ENCODE data around the gene GFOD1. TPM values are rescaled to one million over a fixed set of nuclear protein-coding genes. Genes with fewer than 3 reads are reported as not detected.
"Not testable (repeated sequence)": the region's sequence is repeated elsewhere in the genome, so short reads cannot be mapped to it uniquely, and the experiment has no call there.

GFOD1 gene
- total RNA-seq, 3 donors from 2014 or later, result 25.5 to 39.0 (median 38.1) TPM

- Mint-ChIP-seq H3K4me1 (ENCODE audit: low read depth) (peaks cover 56% of the 10 kb centered on the region), H3K27me3 (ENCODE audit: low read depth) (no peaks in the 10 kb centered on the region), H3K9me3 (no peaks in the 10 kb centered on the region), H3K36me3 (ENCODE audit: insufficient read depth) (peaks cover 6% of the 10 kb centered on the region), H3K4me3 (peak overlapping the region; percentile 47)
- ATAC-seq (peak; percentile 59 to 64), DNase-seq (peak; percentile 37)
Measured at GRCh38 chr6:13453771-13454251, 33.6 kb downstream of the GFOD1 start.

- H3K9me3 Mint-ChIP-seq, result no peaks in the 10 kb centered on the region
- H3K4me1 Mint-ChIP-seq (ENCODE audit: low read depth), result peaks cover 56% of the 10 kb centered on the region
- DNase-seq (no peak), ATAC-seq (no peak)
- H3K27me3 Mint-ChIP-seq (ENCODE audit: low read depth), result no peaks in the 10 kb centered on the region
- H3K4me3 Mint-ChIP-seq, result no peak overlapping the region
- H3K36me3 Mint-ChIP-seq (ENCODE audit: insufficient read depth), result peaks cover 6% of the 10 kb centered on the region
Measured at GRCh38 chr6:13453153-13453552, 34.2 kb downstream of the GFOD1 start.

- no peak for DNase-seq
- H3K4me3 Mint-ChIP-seq, result no peak overlapping the region
- peaks cover 6% of the 10 kb centered on the region for H3K36me3 Mint-ChIP-seq (ENCODE audit: insufficient read depth)
- H3K27me3 Mint-ChIP-seq (ENCODE audit: low read depth), result no peaks in the 10 kb centered on the region
- no peaks in the 10 kb centered on the region for H3K9me3 Mint-ChIP-seq
- H3K4me1 Mint-ChIP-seq (ENCODE audit: low read depth), result peaks cover 56% of the 10 kb centered on the region
- no peak for ATAC-seq
Measured at GRCh38 chr6:13452346-13453117, 34.9 kb downstream of the GFOD1 start.

- no peak for DNase-seq
- H3K36me3 Mint-ChIP-seq (ENCODE audit: insufficient read depth), result peaks cover 7% of the 10 kb centered on the region
- no peaks in the 10 kb centered on the region for H3K27me3 Mint-ChIP-seq (ENCODE audit: low read depth)
- no peak for ATAC-seq
- no peaks in the 10 kb centered on the region for H3K9me3 Mint-ChIP-seq
- peaks cover 46% of the 10 kb centered on the region for H3K4me1 Mint-ChIP-seq (ENCODE audit: low read depth)
- H3K4me3 Mint-ChIP-seq, result no peak overlapping the region
Measured at GRCh38 chr6:13451181-13451895, 36.1 kb downstream of the GFOD1 start.

GRCh38 chr6:13450628-13451027 is 36.8 kb downstream of the GFOD1 start:
- Mint-ChIP-seq H3K9me3 (no peaks in the 10 kb centered on the region), H3K27me3 (ENCODE audit: low read depth) (no peaks in the 10 kb centered on the region), H3K4me1 (ENCODE audit: low read depth) (peaks cover 46% of the 10 kb centered on the region), H3K4me3 (no peak overlapping the region), H3K36me3 (ENCODE audit: insufficient read depth) (peaks cover 8% of the 10 kb centered on the region)
- no peak for ATAC-seq
- no peak for DNase-seq

- peaks cover 28% of the 10 kb centered on the region for H3K4me1 Mint-ChIP-seq (ENCODE audit: low read depth)
- no peak overlapping the region for H3K4me3 Mint-ChIP-seq
- no peaks in the 10 kb centered on the region for H3K27me3 Mint-ChIP-seq (ENCODE audit: low read depth)
- H3K36me3 Mint-ChIP-seq (ENCODE audit: insufficient read depth), result peaks cover 8% of the 10 kb centered on the region
- DNase-seq (no peak), ATAC-seq (no peak)
- no peaks in the 10 kb centered on the region for H3K9me3 Mint-ChIP-seq
Measured at GRCh38 chr6:13447949-13448724, 39.3 kb downstream of the GFOD1 start.

- Mint-ChIP-seq H3K27me3 (ENCODE audit: low read depth) (no peaks in the 10 kb centered on the region), H3K36me3 (ENCODE audit: insufficient read depth) (peaks cover 9% of the 10 kb centered on the region), H3K9me3 (no peaks in the 10 kb centered on the region), H3K4me3 (no peak overlapping the region), H3K4me1 (ENCODE audit: low read depth) (peaks cover 21% of the 10 kb centered on the region)
- DNase-seq (no peak), ATAC-seq (no peak)
Measured at GRCh38 chr6:13446381-13446780, 41.0 kb downstream of the GFOD1 start.

- no peaks in the 10 kb centered on the region for H3K9me3 Mint-ChIP-seq
- peaks cover 23% of the 10 kb centered on the region for H3K4me1 Mint-ChIP-seq (ENCODE audit: low read depth)
- no peak overlapping the region for H3K4me3 Mint-ChIP-seq
- DNase-seq (no peak), ATAC-seq (no peak)
- no peaks in the 10 kb centered on the region for H3K27me3 Mint-ChIP-seq (ENCODE audit: low read depth)
- H3K36me3 Mint-ChIP-seq (ENCODE audit: insufficient read depth), result peaks cover 9% of the 10 kb centered on the region
Measured at GRCh38 chr6:13445744-13446115, 41.7 kb downstream of the GFOD1 start.

- DNase-seq, result no peak
- peaks cover 23% of the 10 kb centered on the region for H3K4me1 Mint-ChIP-seq (ENCODE audit: low read depth)
- H3K4me3 Mint-ChIP-seq, result no peak overlapping the region
- H3K27me3 Mint-ChIP-seq (ENCODE audit: low read depth), result no peaks in the 10 kb centered on the region
- ATAC-seq, result peak in 1 of 2 donors; percentile 46
- H3K9me3 Mint-ChIP-seq, result no peaks in the 10 kb centered on the region
- H3K36me3 Mint-ChIP-seq (ENCODE audit: insufficient read depth), result peaks cover 6% of the 10 kb centered on the region
Measured at GRCh38 chr6:13445005-13445743, 42.2 kb downstream of the GFOD1 start.

- H3K9me3 Mint-ChIP-seq, result no peaks in the 10 kb centered on the region
- peaks cover 6% of the 10 kb centered on the region for H3K36me3 Mint-ChIP-seq (ENCODE audit: insufficient read depth)
- DNase-seq (no peak), ATAC-seq (no peak)
- no peaks in the 10 kb centered on the region for H3K27me3 Mint-ChIP-seq (ENCODE audit: low read depth)
- no peak overlapping the region for H3K4me3 Mint-ChIP-seq
- peaks cover 23% of the 10 kb centered on the region for H3K4me1 Mint-ChIP-seq (ENCODE audit: low read depth)
Measured at GRCh38 chr6:13444604-13445003, 42.8 kb downstream of the GFOD1 start.

GRCh38 chr6:13443978-13444377 is 43.4 kb downstream of the GFOD1 start:
- not testable (repeated sequence) for H3K4me3 Mint-ChIP-seq; H3K36me3 Mint-ChIP-seq (ENCODE audit: insufficient read depth); DNase-seq; H3K27me3 Mint-ChIP-seq (ENCODE audit: low read depth); H3K9me3 Mint-ChIP-seq; ATAC-seq
- peaks cover 23% of the 10 kb centered on the region for H3K4me1 Mint-ChIP-seq (ENCODE audit: low read depth)

GRCh38 chr6:13441778-13442177 is 45.6 kb downstream of the GFOD1 start:
- Mint-ChIP-seq H3K9me3 (no peaks in the 10 kb centered on the region), H3K4me3 (no peak overlapping the region), H3K4me1 (ENCODE audit: low read depth) (peaks cover 14% of the 10 kb centered on the region), H3K27me3 (ENCODE audit: low read depth) (no peaks in the 10 kb centered on the region), H3K36me3 (ENCODE audit: insufficient read depth) (peaks cover 6% of the 10 kb centered on the region)
- DNase-seq (no peak), ATAC-seq (no peak)

GRCh38 chr6:13439644-13440043 is 47.8 kb downstream of the GFOD1 start:
- Mint-ChIP-seq H3K27me3 (ENCODE audit: low read depth) (no peaks in the 10 kb centered on the region), H3K9me3 (no peaks in the 10 kb centered on the region), H3K4me1 (ENCODE audit: low read depth) (peaks cover 21% of the 10 kb centered on the region), H3K4me3 (no peak overlapping the region), H3K36me3 (ENCODE audit: insufficient read depth) (peaks cover 4% of the 10 kb centered on the region)
- DNase-seq (no peak), ATAC-seq (no peak)

- Mint-ChIP-seq H3K27me3 (ENCODE audit: low read depth) (no peaks in the 10 kb centered on the region), H3K4me1 (ENCODE audit: low read depth) (peaks cover 32% of the 10 kb centered on the region), H3K36me3 (ENCODE audit: insufficient read depth) (peaks cover 4% of the 10 kb centered on the region), H3K4me3 (no peak overlapping the region), H3K9me3 (peaks cover 7% of the 10 kb centered on the region)
- no peak for DNase-seq
- no peak for ATAC-seq
Measured at GRCh38 chr6:13438126-13438525, 49.3 kb downstream of the GFOD1 start.
